Measurements from ENCODE around the gene MTHFD1. TPM values are rescaled to one million over a fixed set of nuclear protein-coding genes. Genes with fewer than 3 reads are reported as not detected.

MTHFD1 gene
- total and polyA plus RNA-seq, 2 of the 4 experiments (the other 2 are of a cell fraction), result 32.2 to 64.9 TPM

- no peak overlapping the region for H3K4me2 ChIP-seq (ENCODE audit: low read depth, low read length)
- peaks cover 17% of the 10 kb centered on the region for H3K36me3 ChIP-seq (ENCODE audit: control insufficient read depth, insufficient read depth, low read length)
- no peak overlapping the region for H3K9ac ChIP-seq (ENCODE audit: low read depth, low read length)
- CTCF ChIA-PET, result interaction anchor here (0.6 to 1.0 kb wide), 2 partner anchors 18 to 24 kb away, joined by 3 read pairs; no protein-coding TSS in a partner anchor
- POLR2A ChIA-PET (ENCODE audit: unreplicated experiment), result no interaction called here
- H2BK20ac ChIP-seq (ENCODE audit: low read depth, low read length), result no peak overlapping the region
- WGBS, 2 experiments (ENCODE audit: extremely low coverage in 2 of 2, insufficient read length in 1 of 2), result 20% methylated on average over 1 of the region's 5 CpGs; no CpG with 5 or more reads in 1 of the 2 experiments
- no peak overlapping the region for H3K56ac ChIP-seq (ENCODE audit: extremely low read depth, insufficient read depth, low read length)
- peak overlapping the region; percentile 43; the same call in 1 of the 3 replicates for H2BK15ac ChIP-seq (ENCODE audit: low read depth, low read length)
- H2AK9ac ChIP-seq (replicated peaks; ENCODE audit: low read depth, low read length, poor library complexity), result no peak overlapping the region
- H3K14ac ChIP-seq (replicated peaks; ENCODE audit: low read depth, low read length), result no peak overlapping the region; the same call in 1 of the 2 replicates
- ATAC-seq (ENCODE audit: low read depth), result peak; percentile 50
- in situ Hi-C loops (cut with MboI; ENCODE audit: low sequenced_read_pairs) (no loop called here), dilution Hi-C loops (cut with HindIII; ENCODE audit: low sequenced_read_pairs, unreplicated experiment) (no loop called here), intact Hi-C loops (cut with micrococcal nuclease) (no loop called here)
- TF ChIP-seq USF2 (IDR thresholded peaks at IDR 0.05; ENCODE audit: low read depth, low read length) (no peak), CTCF (conservative IDR thresholded peaks at IDR 0.05; ENCODE audit: low read depth, low read length) (no peak), MXI1 (IDR thresholded peaks at IDR 0.05; ENCODE audit: borderline replicate concordance, low read depth, low read length) (no peak), RCOR1 (IDR thresholded peaks at IDR 0.05; ENCODE audit: insufficient replicate concordance, low read length) (no peak), POLR2A (IDR thresholded peaks at IDR 0.05; ENCODE audit: low read depth, low read length) (no peak), CEBPB (IDR thresholded peaks at IDR 0.05; ENCODE audit: low read depth, low read length) (no peak), MAFK (IDR thresholded peaks at IDR 0.05; ENCODE audit: low read depth, low read length) (no peak), NFE2L2 (IDR thresholded peaks at IDR 0.05; ENCODE audit: low read depth, low read length) (no peak), ELK1 (IDR thresholded peaks at IDR 0.05; ENCODE audit: borderline replicate concordance, low read depth, low read length) (no peak)
- no peak overlapping the region for H2AK5ac ChIP-seq (ENCODE audit: low read depth, low read length)
- no peak overlapping the region for H2BK120ac ChIP-seq (ENCODE audit: low read depth, low read length)
- peak overlapping the region; percentile 32 for H2BK5ac ChIP-seq (ENCODE audit: low read depth, low read length, poor library complexity, severe bottlenecking)
- no peak overlapping the region for H2AFZ ChIP-seq (replicated peaks; ENCODE audit: low read length, poor library complexity)
- no peaks in the 10 kb centered on the region for H4K20me1 ChIP-seq (ENCODE audit: insufficient read depth, low read length)
- peaks cover 8% of the 10 kb centered on the region; the same call in 1 of the 2 replicates for H3K4me1 ChIP-seq (ENCODE audit: control insufficient read depth, insufficient read depth, low read length)
- DNase-seq, result no peak
- no peak overlapping the region for H3K27ac ChIP-seq (ENCODE audit: insufficient read depth, low read length)
- peaks cover 0 to 9% of the 10 kb centered on the region in 2 experiments; a peak in 1 of 4 replicates for H3K79me1 ChIP-seq (ENCODE audit: low read depth in 1 of 2, low read length in 2 of 2)
- H3K9me1 ChIP-seq (ENCODE audit: insufficient read depth, low read length), result peaks cover 8% of the 10 kb centered on the region
- H4K8ac ChIP-seq (ENCODE audit: low read depth in 2 of 2, low read length in 2 of 2), result peak overlapping the region in 1 of 2 experiments; percentile 39; a peak in 1 of 4 replicates
- BruUV-seq (replicated peaks), result no TSS peak
- H3K9me3 ChIP-seq (ENCODE audit: control insufficient read depth, insufficient read depth, low read length), result no peaks in the 10 kb centered on the region
- H3K27me3 ChIP-seq (ENCODE audit: control insufficient read depth, insufficient read depth, low read length), result no peaks in the 10 kb centered on the region
- H3K4ac ChIP-seq (ENCODE audit: low read depth, low read length), result no peak overlapping the region
- H3K23ac ChIP-seq (ENCODE audit: low read depth, low read length), result no peak overlapping the region
- H3K4me3 ChIP-seq (ENCODE audit: insufficient read depth, low read depth, low read length), result no peak overlapping the region
- no peak overlapping the region for H4K5ac ChIP-seq (ENCODE audit: low read depth, low read length)
- H4K91ac ChIP-seq (ENCODE audit: insufficient read depth, low read depth, low read length), result peak overlapping the region; percentile 33; the same call in 1 of the 2 replicates
- 0 out of 2 replicates have a peak overlapping the region, but pooled peaks have one; percentile 8 for H3K18ac ChIP-seq (ENCODE audit: low read depth, low read length)
Measured at GRCh38 chr14:64447876-64448670, 59.9 kb downstream of the MTHFD1 start.

All from IMR-90 (cell line).